Measurements from ENCODE around the gene GRB2.

DNA sequence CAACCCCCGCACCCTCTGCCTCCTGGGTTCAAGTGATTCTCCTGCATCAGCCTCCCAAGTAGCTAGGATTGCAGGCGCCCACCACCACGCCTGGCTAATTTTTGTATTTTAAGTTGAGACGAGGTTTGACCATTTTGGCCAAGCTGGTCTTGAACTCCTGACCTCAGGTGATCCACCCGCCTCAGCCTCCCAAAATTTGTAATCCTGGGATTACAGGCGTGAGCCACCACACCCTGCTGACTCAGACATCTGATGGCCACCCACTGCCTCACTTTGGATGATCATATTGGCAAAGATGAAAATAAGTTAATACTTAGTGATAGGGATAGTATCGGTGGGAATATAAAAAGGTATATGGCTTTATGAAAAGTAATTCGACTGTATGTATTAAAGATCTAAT, 55.9 kb downstream of the GRB2 start:
- no peak for TF ChIP-seq CTCF (conservative IDR thresholded peaks at IDR 0.05; ENCODE audit: low read length)
- no peak for TF ChIP-seq EZH2phosphoT487 (IDR thresholded peaks at IDR 0.05; ENCODE audit: borderline replicate concordance, low read depth, low read length)

All from OCI-LY7 (cell line).